SU-DHL-6 (cell line): ENCODE results near the gene RUNX2.

Experiments used
- CTCF ChIP-seq: fragments of 200-600 bp; sonication (generic); IDR thresholded peaks from one replicate; pipeline ENCODE4 v1.5.1; 2017; ENCODE audit warnings: antibody characterized with exemption, mild to moderate bottlenecking, low read length, moderate library complexity; ENCODE audit not compliant: insufficient read depth, poor library complexity, severe bottlenecking
- EZH2phosphoT487 ChIP-seq: fragments of 200-600 bp; sonication (generic), shearing (Covaris generic); conservative IDR thresholded peaks from 2 replicates; pipeline ENCODE4 v1.6.1; 2018; ENCODE audit warnings: mild to moderate bottlenecking, antibody characterized with exemption, low read length, moderate library complexity, mixed read lengths

- no peak for TF ChIP-seq CTCF
- no peak for TF ChIP-seq EZH2phosphoT487
Observed at GRCh38 chr6:45305546-45305945, 22.6 kb upstream of the RUNX2 start.
